OCI-LY3 (cell line): ENCODE data around the gene SDC1.

Experiments
- CTCF ChIP-seq: fragments of 200-600, 300-600 bp; sonication (generic); IDR thresholded peaks from 2 replicates; pipeline ENCODE4 v1.5.1; 2014; ENCODE audit warnings: antibody characterized with exemption, low read length, low read depth
- EZH2phosphoT487 ChIP-seq: fragments of 200-600 bp; shearing (Covaris generic); IDR thresholded peaks from 2 replicates; pipeline ENCODE4 v1.6.1; 2018; ENCODE audit warnings: antibody characterized with exemption, mixed run types, low read depth

GRCh38 chr2:20165677-20166509 is 59.0 kb downstream of the SDC1 start:
- TF ChIP-seq CTCF: no peak
- no peak for TF ChIP-seq EZH2phosphoT487
